Uterus (tissue), 4 donors: Measurements from ENCODE around the gene STH. TPM values are rescaled to one million over a fixed set of nuclear protein-coding genes. Genes with fewer than 3 reads are reported as not detected.

Experiments used
- DNase-seq, 2 donors: peaks; one replicate each; pipeline ENCODE4 v3.0.0-alpha.2; 2019 to 2020
- H3K27ac ChIP-seq, 2 donors: fragments of 200-600 bp; sonication (generic); 1 replicate in 1 of 2; 2 replicates in 1 of 2; pipeline ENCODE4 v1.5.1; 2016 to 2018
- H3K27me3 ChIP-seq, 2 donors: fragments of 200-600 bp; sonication (generic); one replicate each; pipeline ENCODE4 v1.5.1; 2018 to 2019; ENCODE audit warnings: control low read depth in 1 of 2
- H3K36me3 ChIP-seq, 2 donors: fragments of 200-600 bp; sonication (generic); one replicate each; pipeline ENCODE4 v1.5.1; 2019; ENCODE audit warnings: control low read depth in 1 of 2
- H3K4me1 ChIP-seq, 2 donors: fragments of 200-600 bp; sonication (generic); one replicate each; pipeline ENCODE4 v1.5.1; 2018 to 2019; ENCODE audit warnings: control low read depth in 1 of 2
- H3K4me3 ChIP-seq, 2 donors: fragments of 200-600 bp; sonication (generic); 1 replicate in 1 of 2; 2 replicates in 1 of 2; pipeline ENCODE4 v1.5.1; 2018 to 2019; ENCODE audit warnings: mild to moderate bottlenecking in 1 of 2
- H3K9me3 ChIP-seq, 2 donors: fragments of 200-600 bp; sonication (generic); one replicate each; pipeline ENCODE4 v1.5.1; 2019; ENCODE audit warnings: control low read depth in 1 of 2
- POLR2A ChIP-seq, 2 donors: fragments of 450-650 bp; IDR thresholded peaks; one replicate each; pipeline ENCODE4 v1.6.1; 2016; ENCODE audit warnings: antibody characterized with exemption in 2 of 2, mild to moderate bottlenecking in 1 of 2, moderate library complexity in 1 of 2
- intact Hi-C: fragments of 100-400 bp; cut with DNase I; formaldehyde crosslinking; loops from one replicate; pipeline ENCODE4 v1.15.1; 2023; ENCODE audit warnings: low total_unique reads
- total RNA-seq, 4 donors: library from RNA; depleted of rRNA in 3 of 4; stranded (reverse); fragments of >200 nt in 3 of 4; gene quantifications; one replicate each; pipeline versions ENCODE4 v1.1.0 to v1.2.4, GENCODE V29; 2014 to 2023
- TF ChIP-seq, protein P1 (sequence below), 4 experiments: fragments of 200-600 bp in 2 of 4; fragments of 450-650 bp in 2 of 4; sonication (generic) in 2 of 4; IDR thresholded peaks; one replicate each; pipeline ENCODE4 v1.5.1; 2016 to 2019; ENCODE audit warnings: antibody characterized with exemption in 4 of 4, mild to moderate bottlenecking in 2 of 4, moderate library complexity in 1 of 4
- donor health status: DM: yes; HTN: yes; CAD: no.

The STH gene
- total RNA-seq, 4 donors from 2014 or later, result not detected

DNA sequence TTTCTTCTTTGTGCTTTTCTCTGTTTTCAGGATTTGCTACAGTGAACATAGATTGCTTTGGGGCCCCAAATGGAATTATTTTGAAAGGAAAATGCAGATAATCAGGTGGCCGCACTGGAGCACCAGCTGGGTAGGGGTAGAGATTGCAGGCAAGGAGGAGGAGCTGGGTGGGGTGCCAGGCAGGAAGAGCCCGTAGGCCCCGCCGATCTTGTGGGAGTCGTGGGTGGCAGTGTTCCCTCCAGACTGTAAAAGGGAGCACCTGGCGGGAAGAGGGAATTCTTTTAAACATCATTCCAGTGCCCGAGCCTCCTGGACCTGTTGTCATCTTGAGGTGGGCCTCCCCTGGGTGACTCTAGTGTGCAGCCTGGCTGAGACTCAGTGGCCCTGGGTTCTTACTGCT, 1.2 kb downstream of the STH start:
- TF ChIP-seq, protein P1, sequence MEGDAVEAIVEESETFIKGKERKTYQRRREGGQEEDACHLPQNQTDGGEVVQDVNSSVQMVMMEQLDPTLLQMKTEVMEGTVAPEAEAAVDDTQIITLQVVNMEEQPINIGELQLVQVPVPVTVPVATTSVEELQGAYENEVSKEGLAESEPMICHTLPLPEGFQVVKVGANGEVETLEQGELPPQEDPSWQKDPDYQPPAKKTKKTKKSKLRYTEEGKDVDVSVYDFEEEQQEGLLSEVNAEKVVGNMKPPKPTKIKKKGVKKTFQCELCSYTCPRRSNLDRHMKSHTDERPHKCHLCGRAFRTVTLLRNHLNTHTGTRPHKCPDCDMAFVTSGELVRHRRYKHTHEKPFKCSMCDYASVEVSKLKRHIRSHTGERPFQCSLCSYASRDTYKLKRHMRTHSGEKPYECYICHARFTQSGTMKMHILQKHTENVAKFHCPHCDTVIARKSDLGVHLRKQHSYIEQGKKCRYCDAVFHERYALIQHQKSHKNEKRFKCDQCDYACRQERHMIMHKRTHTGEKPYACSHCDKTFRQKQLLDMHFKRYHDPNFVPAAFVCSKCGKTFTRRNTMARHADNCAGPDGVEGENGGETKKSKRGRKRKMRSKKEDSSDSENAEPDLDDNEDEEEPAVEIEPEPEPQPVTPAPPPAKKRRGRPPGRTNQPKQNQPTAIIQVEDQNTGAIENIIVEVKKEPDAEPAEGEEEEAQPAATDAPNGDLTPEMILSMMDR (IDR thresholded peaks at IDR 0.05), result no peak
- no peak for TF ChIP-seq POLR2A (IDR thresholded peaks at IDR 0.05)
- no peak overlapping the region for H3K27ac ChIP-seq
- no peaks in the 10 kb centered on the region for H3K4me1 ChIP-seq
- intact Hi-C loops, result loop anchor here (5.0 kb wide), 1 partner anchor 212 kb away; no protein-coding TSS in a partner anchor
- H3K9me3 ChIP-seq, result no peaks in the 10 kb centered on the region
- H3K4me3 ChIP-seq, result no peak overlapping the region
- no peaks in the 10 kb centered on the region for H3K36me3 ChIP-seq
- H3K27me3 ChIP-seq, result no peaks in the 10 kb centered on the region
- DNase-seq, result no peak

DNA sequence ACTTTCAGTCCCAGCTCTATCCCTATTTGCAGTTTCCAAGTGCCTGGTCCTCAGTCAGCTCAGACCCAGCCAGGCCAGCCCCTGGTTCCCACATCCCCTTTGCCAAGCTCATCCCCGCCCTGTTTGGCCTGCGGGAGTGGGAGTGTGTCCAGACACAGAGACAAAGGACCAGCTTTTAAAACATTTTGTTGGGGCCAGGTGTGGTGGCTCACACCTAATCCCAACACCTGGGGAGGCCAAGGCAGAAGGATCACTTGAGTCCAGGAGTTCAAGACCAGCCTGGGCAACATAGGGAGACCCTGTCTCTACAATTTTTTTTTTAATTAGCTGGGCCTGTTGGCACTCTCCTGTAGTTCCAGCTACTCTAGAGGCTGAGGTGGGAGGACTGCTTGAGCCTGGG, 1.7 kb downstream of the STH start:
- no peaks in the 10 kb centered on the region for H3K9me3 ChIP-seq
- no peaks in the 10 kb centered on the region for H3K27me3 ChIP-seq
- no peaks in the 10 kb centered on the region for H3K4me1 ChIP-seq
- DNase-seq, result no peak
- no peak overlapping the region for H3K4me3 ChIP-seq
- intact Hi-C loops, result loop anchor here (5.0 kb wide), 1 partner anchor 212 kb away; no protein-coding TSS in a partner anchor
- TF ChIP-seq POLR2A (IDR thresholded peaks at IDR 0.05), result no peak
- TF ChIP-seq, protein P1 (IDR thresholded peaks at IDR 0.05), result no peak
- H3K27ac ChIP-seq, result no peak overlapping the region
- no peaks in the 10 kb centered on the region for H3K36me3 ChIP-seq

DNA sequence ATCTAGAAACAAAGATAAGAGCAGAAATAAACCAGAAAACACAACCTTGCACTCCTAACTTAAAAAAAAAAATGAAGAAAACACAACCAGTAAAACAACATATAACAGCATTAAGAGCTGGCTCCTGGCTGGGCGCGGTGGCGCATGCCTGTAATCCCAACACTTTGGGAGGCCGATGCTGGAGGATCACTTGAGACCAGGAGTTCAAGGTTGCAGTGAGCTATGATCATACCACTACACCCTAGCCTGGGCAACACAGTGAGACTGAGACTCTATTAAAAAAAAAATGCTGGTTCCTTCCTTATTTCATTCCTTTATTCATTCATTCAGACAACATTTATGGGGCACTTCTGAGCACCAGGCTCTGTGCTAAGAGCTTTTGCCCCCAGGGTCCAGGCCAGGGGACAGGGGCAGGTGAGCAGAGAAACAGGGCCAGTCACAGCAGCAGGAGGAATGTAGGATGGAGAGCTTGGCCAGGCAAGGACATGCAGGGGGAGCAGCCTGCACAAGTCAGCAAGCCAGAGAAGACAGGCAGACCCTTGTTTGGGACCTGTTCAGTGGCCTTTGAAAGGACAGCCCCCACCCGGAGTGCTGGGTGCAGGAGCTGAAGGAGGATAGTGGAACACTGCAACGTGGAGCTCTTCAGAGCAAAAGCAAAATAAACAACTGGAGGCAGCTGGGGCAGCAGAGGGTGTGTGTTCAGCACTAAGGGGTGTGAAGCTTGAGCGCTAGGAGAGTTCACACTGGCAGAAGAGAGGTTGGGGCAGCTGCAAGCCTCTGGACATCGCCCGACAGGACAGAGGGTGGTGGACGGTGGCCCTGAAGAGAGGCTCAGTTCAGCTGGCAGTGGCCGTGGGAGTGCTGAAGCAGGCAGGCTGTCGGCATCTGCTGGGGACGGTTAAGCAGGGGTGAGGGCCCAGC, 2.6 kb downstream of the STH start:
- Histone ChIP-seq H3K27me3 (no peaks in the 10 kb centered on the region), H3K4me3 (no peak overlapping the region), H3K36me3 (no peaks in the 10 kb centered on the region), H3K9me3 (no peaks in the 10 kb centered on the region), H3K4me1 (no peaks in the 10 kb centered on the region), H3K27ac (no peak overlapping the region)
- TF ChIP-seq, protein P1 (IDR thresholded peaks at IDR 0.05), result no peak
- no peak for TF ChIP-seq POLR2A (IDR thresholded peaks at IDR 0.05)
- DNase-seq, result no peak
- intact Hi-C loops, result loop anchor here (5.0 kb wide), 1 partner anchor 211 kb away; no protein-coding TSS in a partner anchor

DNA sequence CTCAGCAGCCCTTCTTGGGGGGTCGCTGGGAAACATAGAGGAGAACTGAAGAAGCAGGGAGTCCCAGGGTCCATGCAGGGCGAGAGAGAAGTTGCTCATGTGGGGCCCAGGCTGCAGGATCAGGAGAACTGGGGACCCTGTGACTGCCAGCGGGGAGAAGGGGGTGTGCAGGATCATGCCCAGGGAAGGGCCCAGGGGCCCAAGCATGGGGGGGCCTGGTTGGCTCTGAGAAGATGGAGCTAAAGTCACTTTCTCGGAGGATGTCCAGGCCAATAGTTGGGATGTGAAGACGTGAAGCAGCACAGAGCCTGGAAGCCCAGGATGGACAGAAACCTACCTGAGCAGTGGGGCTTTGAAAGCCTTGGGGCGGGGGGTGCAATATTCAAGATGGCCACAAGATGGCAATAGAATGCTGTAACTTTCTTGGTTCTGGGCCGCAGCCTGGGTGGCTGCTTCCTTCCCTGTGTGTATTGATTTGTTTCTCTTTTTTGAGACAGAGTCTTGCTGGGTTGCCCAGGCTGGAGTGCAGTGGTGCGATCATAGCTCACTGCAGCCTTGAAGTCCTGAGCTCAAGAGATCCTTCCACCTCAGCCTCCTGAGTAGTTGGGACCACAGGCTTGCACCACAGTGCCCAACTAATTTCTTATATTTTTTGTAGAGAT, 3.4 kb downstream of the STH start:
- TF ChIP-seq, protein P1 (IDR thresholded peaks at IDR 0.05), result peak; percentile 94 to 97 (median 94)
- no peak for TF ChIP-seq POLR2A (IDR thresholded peaks at IDR 0.05)
- Histone ChIP-seq H3K27ac (no peak overlapping the region), H3K9me3 (no peaks in the 10 kb centered on the region), H3K27me3 (no peaks in the 10 kb centered on the region), H3K4me3 (no peak overlapping the region), H3K36me3 (no peaks in the 10 kb centered on the region), H3K4me1 (no peaks in the 10 kb centered on the region)
- intact Hi-C loops, result loop anchor here (5.0 kb wide), 1 partner anchor 210 kb away; no protein-coding TSS in a partner anchor
- peak; percentile 65 to 68 for DNase-seq

DNA sequence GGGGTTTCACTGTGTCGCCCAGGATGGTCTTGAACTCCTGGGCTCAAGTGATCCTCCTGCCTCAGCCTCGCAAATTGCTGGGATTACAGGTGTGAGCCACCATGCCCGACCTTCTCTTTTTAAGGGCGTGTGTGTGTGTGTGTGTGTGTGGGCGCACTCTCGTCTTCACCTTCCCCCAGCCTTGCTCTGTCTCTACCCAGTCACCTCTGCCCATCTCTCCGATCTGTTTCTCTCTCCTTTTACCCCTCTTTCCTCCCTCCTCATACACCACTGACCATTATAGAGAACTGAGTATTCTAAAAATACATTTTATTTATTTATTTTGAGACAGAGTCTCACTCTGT, 3.9 kb downstream of the STH start:
- TF ChIP-seq POLR2A (IDR thresholded peaks at IDR 0.05), result no peak
- TF ChIP-seq, protein P1 (IDR thresholded peaks at IDR 0.05), result no peak
- DNase-seq, result no peak
- H3K36me3 ChIP-seq, result no peaks in the 10 kb centered on the region
- no peak overlapping the region for H3K27ac ChIP-seq
- H3K4me1 ChIP-seq, result no peaks in the 10 kb centered on the region
- H3K4me3 ChIP-seq, result no peak overlapping the region
- H3K27me3 ChIP-seq, result no peaks in the 10 kb centered on the region
- no peaks in the 10 kb centered on the region for H3K9me3 ChIP-seq
- intact Hi-C loops, result loop anchor here (5.0 kb wide), 1 partner anchor 209 kb away; no protein-coding TSS in a partner anchor
